Brain microvascular endothelial cell (primary cell): ENCODE results near the gene SCLY.

Experiments used
- DNase-seq: peaks from one replicate; pipeline ENCODE4 v3.0.0-alpha.2; 2020
- H3K27ac ChIP-seq: fragments of 250-450 bp; sonication (Bioruptor Pico); 2 replicates; pipeline ENCODE4 v1.5.1; 2020; ENCODE audit warnings: mild to moderate bottlenecking, moderate library complexity
- H3K27me3 ChIP-seq: fragments of 250-450 bp; sonication (Bioruptor Pico); replicated peaks from 2 replicates; pipeline ENCODE4 v1.5.1; 2020; ENCODE audit warnings: mild to moderate bottlenecking
- H3K36me3 ChIP-seq: fragments of 250-450 bp; sonication (Bioruptor Pico); replicated peaks from 2 replicates; pipeline ENCODE4 v1.5.1; 2020; ENCODE audit warnings: mild to moderate bottlenecking
- H3K4me3 ChIP-seq: 2 replicates; pipeline ENCODE4 v1.5.1; 2011; ENCODE audit warnings: low read depth, mild to moderate bottlenecking, control low read depth, low read length, moderate library complexity
- in situ Hi-C: cut with HindIII; loops from 2 replicates; pipeline ENCODE4 v1.10.0; 2017; ENCODE audit warnings: low sequenced_read_pairs, low pct_ligation_motif_present
- TF ChIP-seq, protein P1 (sequence below): IDR thresholded peaks from 2 replicates; pipeline ENCODE4 v1.5.1; 2011; ENCODE audit warnings: low read depth, mild to moderate bottlenecking, moderate library complexity, low read length, control low read depth, inconsistent platforms; ENCODE audit errors: missing control alignments

The SCLY gene

DNA sequence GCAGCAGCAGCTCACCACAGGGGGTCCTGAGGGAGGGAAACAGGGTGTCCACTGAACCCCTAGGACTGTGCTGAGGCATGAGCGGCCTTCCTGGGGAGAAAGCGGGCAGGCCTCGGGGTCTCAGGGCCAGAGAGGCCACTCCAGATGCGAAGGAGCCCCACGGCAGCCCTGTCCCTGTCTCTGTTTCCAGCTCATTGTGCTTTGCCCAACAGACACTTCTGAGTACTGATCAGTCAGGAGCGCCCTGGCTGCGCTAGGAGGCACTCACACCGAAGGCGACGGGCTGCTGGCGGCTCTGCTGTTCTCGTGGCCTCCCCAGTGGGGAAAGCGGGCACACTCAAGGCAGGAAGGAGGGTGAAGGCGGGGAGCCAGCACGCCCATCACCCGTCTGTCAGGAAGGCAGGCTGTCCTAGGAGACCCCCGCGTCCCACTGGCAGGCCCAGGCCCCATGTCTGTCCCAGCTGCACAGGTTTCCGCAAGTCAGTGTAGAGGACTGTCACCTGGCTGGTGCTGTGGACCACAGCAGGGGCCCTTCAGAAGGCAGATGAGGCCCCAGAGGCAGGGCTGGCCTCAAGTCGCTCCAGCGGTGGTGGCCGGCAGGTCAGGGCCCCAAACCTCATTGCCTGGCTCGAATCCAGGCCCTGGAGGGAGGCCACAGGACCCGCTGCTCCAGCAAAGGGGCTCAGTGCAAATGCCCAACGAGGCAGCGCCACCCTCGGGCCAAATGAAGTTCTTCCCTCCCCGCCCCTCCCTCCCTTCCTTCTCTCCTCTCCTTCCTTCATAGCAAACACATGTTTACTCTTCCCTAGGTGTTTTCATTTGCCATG lies 46.1 kb downstream of the SCLY start:
- Histone ChIP-seq H3K27ac (no peak overlapping the region), H3K27me3 (no peaks in the 10 kb centered on the region), H3K36me3 (no peaks in the 10 kb centered on the region), H3K4me3 (no peak overlapping the region)
- no peak for DNase-seq
- in situ Hi-C loops, result no loop called here
- TF ChIP-seq, protein P1, sequence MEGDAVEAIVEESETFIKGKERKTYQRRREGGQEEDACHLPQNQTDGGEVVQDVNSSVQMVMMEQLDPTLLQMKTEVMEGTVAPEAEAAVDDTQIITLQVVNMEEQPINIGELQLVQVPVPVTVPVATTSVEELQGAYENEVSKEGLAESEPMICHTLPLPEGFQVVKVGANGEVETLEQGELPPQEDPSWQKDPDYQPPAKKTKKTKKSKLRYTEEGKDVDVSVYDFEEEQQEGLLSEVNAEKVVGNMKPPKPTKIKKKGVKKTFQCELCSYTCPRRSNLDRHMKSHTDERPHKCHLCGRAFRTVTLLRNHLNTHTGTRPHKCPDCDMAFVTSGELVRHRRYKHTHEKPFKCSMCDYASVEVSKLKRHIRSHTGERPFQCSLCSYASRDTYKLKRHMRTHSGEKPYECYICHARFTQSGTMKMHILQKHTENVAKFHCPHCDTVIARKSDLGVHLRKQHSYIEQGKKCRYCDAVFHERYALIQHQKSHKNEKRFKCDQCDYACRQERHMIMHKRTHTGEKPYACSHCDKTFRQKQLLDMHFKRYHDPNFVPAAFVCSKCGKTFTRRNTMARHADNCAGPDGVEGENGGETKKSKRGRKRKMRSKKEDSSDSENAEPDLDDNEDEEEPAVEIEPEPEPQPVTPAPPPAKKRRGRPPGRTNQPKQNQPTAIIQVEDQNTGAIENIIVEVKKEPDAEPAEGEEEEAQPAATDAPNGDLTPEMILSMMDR, result peak; percentile 37

DNA sequence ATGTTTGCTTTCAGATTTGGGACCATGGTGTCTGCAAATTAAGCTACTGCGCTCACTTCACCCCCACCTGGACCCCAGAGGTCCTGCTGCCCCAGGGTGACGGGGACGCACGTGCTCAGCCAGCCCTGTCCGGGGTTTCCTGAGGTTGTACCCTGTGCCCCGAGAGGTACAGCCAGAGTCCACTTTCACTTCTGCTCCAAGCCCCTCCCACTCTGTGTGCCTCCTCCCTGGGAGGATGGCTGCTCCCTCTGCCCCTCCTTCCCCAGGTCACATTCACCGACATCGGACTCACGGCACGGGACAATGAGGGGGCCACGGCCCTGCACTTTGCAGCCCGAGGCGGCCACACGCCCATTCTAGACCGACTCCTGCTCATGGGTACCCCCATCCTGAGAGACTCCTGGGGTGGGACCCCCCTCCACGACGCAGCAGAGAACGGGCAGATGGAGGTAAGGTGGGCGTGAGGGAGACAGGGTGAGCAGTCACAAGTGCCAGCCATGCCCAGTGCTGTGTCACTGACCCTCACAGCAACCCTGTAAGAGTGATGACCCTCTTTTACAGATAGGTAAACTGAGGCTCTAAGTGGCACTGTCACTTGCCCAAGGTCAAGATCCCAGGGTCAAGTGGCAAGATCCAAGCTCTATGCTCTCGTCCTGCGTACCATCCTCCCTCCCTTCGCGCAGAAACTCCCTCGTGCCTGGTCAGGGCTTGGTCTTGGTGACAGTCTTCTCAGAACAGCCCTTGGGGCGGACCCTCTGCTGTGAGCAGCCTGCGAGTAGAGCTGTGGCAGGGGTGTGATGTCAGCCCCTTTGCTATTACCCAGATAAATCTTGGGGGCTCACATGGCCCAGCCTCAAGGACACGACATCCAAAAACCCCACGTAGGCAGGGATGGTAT lies 47.0 kb downstream of the SCLY start:
- Histone ChIP-seq H3K36me3 (no peaks in the 10 kb centered on the region), H3K27ac (no peak overlapping the region), H3K4me3 (no peak overlapping the region), H3K27me3 (no peaks in the 10 kb centered on the region)
- DNase-seq, result no peak
- in situ Hi-C loops, result no loop called here
- TF ChIP-seq, protein P1, result no peak

DNA sequence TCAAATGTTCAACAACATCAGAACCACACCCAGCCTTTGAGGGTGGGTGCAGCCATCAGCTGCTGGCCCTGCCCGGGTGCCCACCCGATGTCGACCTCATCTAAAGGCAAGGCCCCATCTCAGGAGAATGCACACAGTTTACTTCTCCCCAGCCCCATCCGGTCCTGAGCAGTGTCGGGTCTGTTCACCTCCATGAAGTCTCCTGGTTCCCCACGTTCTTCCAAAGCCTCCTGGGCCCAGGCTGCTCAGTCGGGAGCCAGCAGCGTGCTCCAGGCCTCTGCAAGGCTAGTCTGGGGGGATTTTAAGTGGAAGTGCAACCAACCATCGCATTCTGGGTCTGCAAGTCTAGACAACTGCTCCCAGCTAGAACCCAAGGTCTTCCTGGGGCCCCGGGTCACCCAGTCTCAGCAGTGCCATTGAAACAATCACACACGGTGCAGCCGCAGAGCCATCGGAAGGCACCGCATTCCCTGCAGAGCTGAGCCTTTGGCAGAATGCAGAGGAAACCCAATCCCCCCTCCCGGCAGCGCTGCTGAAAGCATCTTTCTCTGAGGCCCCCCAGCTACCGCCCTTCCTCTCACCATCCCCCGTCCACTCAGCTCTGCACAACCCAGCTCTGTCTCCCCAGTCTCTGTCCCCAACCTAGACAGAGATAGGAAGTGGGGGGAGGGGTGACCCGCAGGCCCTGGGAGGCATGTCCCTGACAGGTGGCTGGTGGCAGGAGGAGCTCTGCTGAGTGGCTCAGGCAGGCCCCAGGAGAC lies 47.8 kb downstream of the SCLY start:
- H3K27me3 ChIP-seq, result no peaks in the 10 kb centered on the region
- TF ChIP-seq, protein P1, result no peak
- no peak overlapping the region for H3K4me3 ChIP-seq
- no peaks in the 10 kb centered on the region for H3K36me3 ChIP-seq
- H3K27ac ChIP-seq, result no peak overlapping the region
- in situ Hi-C loops, result no loop called here
- no peak for DNase-seq

DNA sequence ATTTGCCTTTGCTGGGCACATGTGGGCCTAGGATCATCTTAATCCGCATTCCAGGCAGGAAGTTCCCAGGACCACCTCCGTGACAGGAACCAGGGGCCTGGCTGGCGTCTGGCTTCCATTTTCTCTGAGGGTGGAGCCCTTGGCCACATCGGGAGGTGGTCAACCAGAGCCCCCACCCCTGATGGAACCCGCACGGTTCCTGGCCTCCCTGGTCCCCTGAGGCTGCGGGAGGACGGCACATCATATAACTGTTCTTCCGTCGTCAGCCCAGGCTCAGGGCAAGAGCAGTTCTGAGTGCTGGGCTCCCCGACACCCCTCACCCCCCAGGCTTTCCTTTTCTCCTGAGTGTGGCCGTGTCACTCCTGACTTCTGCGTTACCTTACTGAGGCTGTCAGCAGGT lies 52.8 kb downstream of the SCLY start:
- TF ChIP-seq, protein P1, result no peak
- H3K27me3 ChIP-seq, result peaks cover 4% of the 10 kb centered on the region
- in situ Hi-C loops, result no loop called here

DNA sequence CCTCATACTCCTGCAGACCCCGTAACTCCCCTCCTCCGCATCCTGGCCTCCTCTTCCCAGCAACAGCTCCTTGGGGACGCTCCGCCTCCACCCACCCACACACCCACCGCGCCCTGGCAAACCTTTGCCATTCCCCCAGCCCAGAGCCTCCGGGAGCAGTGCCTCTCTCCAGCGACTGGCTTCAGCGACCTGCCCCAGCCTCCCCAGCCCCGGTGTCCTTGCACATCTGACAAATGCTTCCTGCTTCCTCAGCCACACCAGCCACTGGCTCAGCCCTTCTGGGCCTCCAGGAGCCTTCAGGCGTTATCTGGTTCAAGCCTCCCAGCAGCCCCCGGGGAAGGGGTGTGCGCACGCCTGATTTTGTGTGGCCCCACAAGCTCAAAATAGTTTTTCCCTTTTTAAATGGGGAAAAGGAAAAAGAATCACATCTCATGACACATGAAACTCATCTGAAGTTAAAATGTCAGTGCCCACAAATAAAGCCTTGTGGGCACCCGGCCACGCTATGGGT lies 53.6 kb downstream of the SCLY start:
- in situ Hi-C loops, result no loop called here
- Histone ChIP-seq H3K4me3 (no peak overlapping the region), H3K36me3 (no peaks in the 10 kb centered on the region), H3K27ac (no peak overlapping the region), H3K27me3 (peaks cover 4% of the 10 kb centered on the region)
- no peak for DNase-seq
- TF ChIP-seq, protein P1, result no peak

More for the DNA sequence above, 52.8 kb downstream of the SCLY start:
- no peak overlapping the region for H3K27ac ChIP-seq
- no peak for DNase-seq
- no peaks in the 10 kb centered on the region for H3K36me3 ChIP-seq
- no peak overlapping the region for H3K4me3 ChIP-seq
